ENCODE results near the gene KRT38. TPM values are rescaled to one million over a fixed set of nuclear protein-coding genes. Genes with fewer than 3 reads are reported as not detected.
"Not testable (repeated sequence)": the region's sequence is repeated elsewhere in the genome, so short reads cannot be mapped to it uniquely, and the experiment has no call there.

The KRT38 gene
- total RNA-seq, 2 experiments from 2014 or later: not detected

GRCh38 chr17:41464173-41464572 lies 23.4 kb upstream of the KRT38 start:
- POLR2A ChIA-PET: no interaction called here
- CTCF ChIA-PET: no interaction called here

GRCh38 chr17:41463746-41464145 lies 23.0 kb upstream of the KRT38 start:
- POLR2A ChIA-PET: no interaction called here
- CTCF ChIA-PET: no interaction called here

GRCh38 chr17:41462705-41463104 lies 21.9 kb upstream of the KRT38 start:
- ChIA-PET CTCF (no interaction called here), POLR2A (no interaction called here)

GRCh38 chr17:41457676-41458075 lies 16.9 kb upstream of the KRT38 start:
- CTCF ChIA-PET: no interaction called here
- POLR2A ChIA-PET: no interaction called here

GRCh38 chr17:41456204-41456603 lies 15.4 kb upstream of the KRT38 start:
- CTCF ChIA-PET: no interaction called here

GRCh38 chr17:41455236-41455635 lies 14.5 kb upstream of the KRT38 start:
- POLR2A ChIA-PET: no interaction called here
- CTCF ChIA-PET: no interaction called here

More at GRCh38 chr17:41456204-41456603, 15.4 kb upstream of the KRT38 start:
- POLR2A ChIA-PET: no interaction called here

DNA sequence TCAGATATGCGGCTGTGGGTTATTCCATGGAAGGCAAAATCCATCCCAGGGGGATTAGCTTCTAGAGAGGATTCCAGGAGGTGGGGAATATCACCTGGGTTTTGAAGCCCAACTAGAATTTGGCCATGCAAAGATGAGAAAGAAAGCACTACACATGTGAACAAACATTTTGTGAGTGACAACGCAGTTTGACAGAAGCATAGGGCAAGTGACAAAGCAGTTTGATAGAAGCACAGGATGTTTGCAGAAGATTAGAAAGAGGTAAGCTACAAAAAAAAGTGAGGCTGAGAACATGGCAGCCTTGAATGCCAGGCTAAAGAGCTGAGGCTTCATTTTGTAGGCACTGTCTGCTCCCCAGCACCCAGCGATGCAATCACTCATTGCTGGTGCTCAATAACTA lies 12.3 kb upstream of the KRT38 start:
- ChIA-PET CTCF (no interaction called here), POLR2A (no interaction called here)

- ChIA-PET CTCF (no interaction called here), POLR2A (no interaction called here)
Observed at GRCh38 chr17:41452281-41452680, 11.5 kb upstream of the KRT38 start.

DNA sequence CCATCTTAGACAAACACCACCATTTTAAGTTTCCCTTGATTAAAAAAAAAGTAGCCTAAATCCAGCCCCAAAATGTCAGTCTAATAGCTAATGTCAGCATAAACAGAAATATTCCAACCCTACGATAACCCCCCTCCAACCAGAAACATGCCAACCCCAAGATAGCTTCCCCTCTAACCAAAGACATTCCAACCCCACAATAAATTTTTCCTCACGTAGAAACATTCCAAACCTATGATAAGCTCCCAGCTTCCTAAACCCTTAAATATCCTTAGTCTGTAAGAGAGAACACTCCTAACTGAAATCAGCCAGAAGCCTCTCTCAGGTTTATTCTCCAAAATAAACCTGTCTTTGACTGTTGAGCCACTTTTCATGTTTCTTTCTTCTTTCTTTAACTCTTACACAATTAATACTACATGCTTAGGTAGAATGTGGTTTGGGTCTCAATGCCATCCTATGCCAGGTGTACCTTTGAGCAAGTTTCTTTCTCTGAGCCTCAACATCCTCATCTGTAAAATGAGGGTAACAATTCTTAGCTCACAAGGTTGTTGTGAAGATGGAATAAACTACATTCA lies 10.5 kb upstream of the KRT38 start:
- ChIA-PET CTCF (no interaction called here), POLR2A (no interaction called here)

DNA sequence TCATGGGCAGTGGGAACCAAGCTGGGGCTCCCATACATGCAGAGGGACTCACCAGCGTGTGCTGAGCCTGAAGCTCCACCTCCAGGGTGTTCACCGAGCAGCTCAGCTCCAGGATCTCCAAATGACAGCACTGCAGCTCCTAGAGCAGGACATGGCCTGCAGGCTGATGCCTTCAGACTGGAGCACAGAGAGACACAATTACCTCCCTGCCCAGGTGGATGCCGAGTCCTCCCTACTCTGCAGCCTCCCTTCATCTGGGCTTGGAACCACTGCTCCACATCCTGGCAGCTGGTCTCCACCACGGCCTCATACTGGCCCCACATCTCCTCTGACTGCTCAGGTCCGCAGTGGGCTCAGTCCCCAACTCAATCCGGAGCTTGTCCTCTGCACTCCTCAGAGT lies 8.2 kb upstream of the KRT38 start:
- CTCF ChIA-PET: no interaction called here
- POLR2A ChIA-PET: no interaction called here

- ChIA-PET POLR2A (no interaction called here), CTCF (no interaction called here)
Observed at GRCh38 chr17:41448506-41448905, 7.7 kb upstream of the KRT38 start.

GRCh38 chr17:41446806-41447205 lies 6.0 kb upstream of the KRT38 start:
- ChIA-PET CTCF (no interaction called here), POLR2A (no interaction called here)

GRCh38 chr17:41444640-41445039 lies 3.9 kb upstream of the KRT38 start:
- ChIA-PET POLR2A (no interaction called here), CTCF (no interaction called here)

DNA sequence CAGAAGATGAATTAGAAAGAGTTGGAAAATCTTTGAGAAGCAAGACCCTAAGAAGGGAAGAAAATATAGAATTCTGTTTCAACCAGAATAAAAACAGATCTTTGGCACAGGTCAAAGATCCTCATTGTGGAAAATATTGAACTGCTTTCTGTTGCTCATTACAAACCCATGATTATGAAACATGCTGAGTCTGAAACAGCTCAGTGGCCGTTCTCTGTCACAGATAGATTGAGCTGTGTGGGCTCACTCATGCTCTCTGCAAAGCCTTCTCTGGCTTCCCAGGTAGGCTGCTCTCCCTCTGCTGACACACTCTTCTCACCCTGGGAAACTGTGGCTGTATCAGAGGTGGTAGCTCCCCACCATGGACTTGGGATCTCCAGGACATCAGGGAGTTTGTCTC lies 3.4 kb upstream of the KRT38 start:
- ChIA-PET CTCF (no interaction called here), POLR2A (no interaction called here)

GRCh38 chr17:41442739-41443138 lies 2.0 kb upstream of the KRT38 start:
- ChIA-PET POLR2A (no interaction called here), CTCF (no interaction called here)

GRCh38 chr17:41439375-41439774 lies 1.4 kb downstream of the KRT38 start:
- POLR2A ChIA-PET: no interaction called here

GRCh38 chr17:41437769-41438168 lies 3.0 kb downstream of the KRT38 start:
- POLR2A ChIA-PET: no interaction called here
- CTCF ChIA-PET: no interaction called here

More at GRCh38 chr17:41439375-41439774, 1.4 kb downstream of the KRT38 start:
- CTCF ChIA-PET: no interaction called here

DNA sequence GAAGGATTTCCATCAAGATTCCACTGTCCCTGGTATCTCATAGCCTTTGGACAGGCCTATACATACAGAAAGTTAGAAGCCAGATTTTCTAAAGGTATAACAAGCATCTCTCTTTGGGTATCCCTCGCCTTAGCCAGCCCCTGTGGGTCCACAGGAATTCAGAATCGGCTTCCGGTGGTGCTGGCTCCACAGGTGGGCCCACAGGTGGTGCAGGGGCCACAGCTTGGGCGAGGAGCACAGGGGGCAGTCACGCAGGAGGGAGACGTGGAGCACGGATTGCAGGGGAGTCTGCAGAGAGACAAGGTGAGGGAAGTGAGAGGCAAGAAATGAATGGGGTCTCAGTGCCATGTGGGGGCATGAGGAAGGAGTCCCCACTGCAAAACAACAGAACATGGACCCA lies 3.5 kb downstream of the KRT38 start:
- CTCF ChIA-PET: no interaction called here
- POLR2A ChIA-PET: no interaction called here

DNA sequence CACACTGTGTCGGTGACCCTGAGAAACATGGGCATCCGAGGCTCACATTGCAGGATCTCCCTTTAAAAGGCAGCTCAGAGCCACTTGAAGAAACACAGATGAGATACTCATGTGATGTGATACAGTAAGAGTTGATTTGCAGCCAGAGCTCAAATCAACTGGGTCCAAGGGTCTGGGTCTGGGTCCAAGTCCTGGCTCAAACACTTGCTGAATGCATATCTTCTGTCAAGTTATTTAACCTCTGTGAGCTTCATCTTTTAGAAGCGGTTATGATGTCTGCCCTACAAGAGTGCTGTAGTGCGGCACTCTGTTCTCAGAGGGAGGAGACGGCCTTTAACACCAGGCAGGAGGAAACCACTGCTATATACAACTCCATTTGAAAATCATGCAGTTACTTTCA lies 6.4 kb downstream of the KRT38 start:
- CTCF ChIA-PET: interaction anchor here (0.5 to 1.1 kb wide), 2 partner anchors 61 to 63 kb away, joined by 3 to 4 read pairs; no protein-coding TSS in a partner anchor
- POLR2A ChIA-PET: no interaction called here

GRCh38 chr17:41434005-41434404 lies 6.8 kb downstream of the KRT38 start:
- CTCF ChIA-PET: interaction anchor here (1.1 kb wide), 1 partner anchor 62 kb away, joined by 4 read pairs; no protein-coding TSS in a partner anchor
- POLR2A ChIA-PET: no interaction called here

GRCh38 chr17:41433586-41433985 lies 7.2 kb downstream of the KRT38 start:
- CTCF ChIA-PET: interaction anchor here (1.1 kb wide), 1 partner anchor 62 kb away, joined by 4 read pairs; no protein-coding TSS in a partner anchor
- POLR2A ChIA-PET: no interaction called here

DNA sequence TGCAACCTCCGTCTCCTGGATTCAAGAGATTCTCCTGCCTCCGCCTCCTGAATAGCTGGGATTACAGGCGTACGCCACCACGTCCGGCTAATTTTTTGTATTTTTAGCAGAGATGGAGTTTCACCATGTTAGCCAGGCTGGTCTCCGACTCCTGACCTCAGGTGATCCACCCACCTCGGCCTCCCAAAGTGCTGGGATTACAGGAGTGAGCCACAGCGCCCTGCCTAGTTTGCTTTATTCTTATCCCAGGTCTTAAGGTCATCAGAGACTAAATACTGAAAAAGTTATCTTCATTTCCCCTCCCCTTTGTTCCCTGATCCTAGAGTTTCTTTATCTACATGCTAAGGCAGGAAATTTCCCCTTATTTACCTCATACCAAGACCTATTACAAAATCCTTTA lies 10.4 kb downstream of the KRT38 start:
- POLR2A ChIA-PET, CTCF ChIA-PET: not testable (repeated sequence)

DNA sequence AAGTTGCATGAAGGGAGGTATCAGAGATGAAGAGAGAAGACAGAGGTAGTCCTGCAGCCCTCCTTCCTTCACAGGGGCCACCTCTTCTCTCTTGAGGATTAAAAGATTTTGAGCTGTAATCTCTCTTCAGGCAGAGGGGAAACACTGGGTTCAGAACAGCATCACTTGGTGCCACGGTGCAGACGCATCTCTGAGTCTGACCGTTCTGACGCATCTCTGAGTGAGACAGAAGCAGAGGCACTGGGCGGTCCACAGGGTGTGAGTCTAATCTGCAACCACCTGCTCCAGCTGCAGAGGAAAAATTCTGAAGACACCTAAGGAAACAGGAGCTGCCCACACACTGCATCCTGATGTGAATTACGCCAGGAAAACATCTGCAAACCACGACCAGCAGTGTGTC lies 11.1 kb downstream of the KRT38 start:
- CTCF ChIA-PET: no interaction called here

More for the DNA sequence above, 11.1 kb downstream of the KRT38 start:
- POLR2A ChIA-PET: no interaction called here
